Measurements from ENCODE around the gene CTAG2.
"Not testable (repeated sequence)": the region's sequence is repeated elsewhere in the genome, so short reads cannot be mapped to it uniquely, and the experiment has no call there.

Gene CTAG2

GRCh38 chrX:154653413-154653812 lies at the start of gene CTAG2:
Gene CTAG2 (minus strand): TSS chrX:154653579. CDS start chrX:154653515, 64 bp downstream.
- not testable (repeated sequence) for H3K27ac ChIP-seq

GRCh38 chrX:154698630-154699248 lies 45.4 kb upstream of the CTAG2 start:
- no peaks in the 10 kb centered on the region for H3K27me3 ChIP-seq (ENCODE audit: insufficient read depth, low read depth, severe bottlenecking)
- no peaks in the 10 kb centered on the region for H3K36me3 ChIP-seq
- H3K9me3 ChIP-seq (ENCODE audit: severe bottlenecking): no peaks in the 10 kb centered on the region
- H3K4me3 ChIP-seq (ENCODE audit: low read depth, low read length): no peak overlapping the region
- no peak for DNase-seq
- no peak overlapping the region for H3K27ac ChIP-seq
- no peak for TF ChIP-seq CTCF (IDR thresholded peaks at IDR 0.05; ENCODE audit: low read depth, low read length)

More at GRCh38 chrX:154653413-154653812, at the start of gene CTAG2:
- peaks cover 32% of the 10 kb centered on the region for H3K27me3 ChIP-seq (ENCODE audit: insufficient read depth, low read depth, severe bottlenecking)
- not testable (repeated sequence) for H3K9me3 ChIP-seq (ENCODE audit: severe bottlenecking); H3K4me3 ChIP-seq (ENCODE audit: low read depth, low read length); DNase-seq; H3K36me3 ChIP-seq

- H3K9me3 ChIP-seq (ENCODE audit: severe bottlenecking): no peaks in the 10 kb centered on the region
These were observed 43.3 kb upstream of the CTAG2 start for GRCh38 chrX:154696676-154697045.

GRCh38 chrX:154695911-154696675 lies 42.7 kb upstream of the CTAG2 start:
- Histone ChIP-seq H3K36me3 (no peaks in the 10 kb centered on the region), H3K27me3 (ENCODE audit: insufficient read depth, low read depth, severe bottlenecking) (no peaks in the 10 kb centered on the region), H3K27ac (no peak overlapping the region), H3K9me3 (ENCODE audit: severe bottlenecking) (no peaks in the 10 kb centered on the region), H3K4me3 (ENCODE audit: low read depth, low read length) (no peak overlapping the region)
- no peak for DNase-seq
- TF ChIP-seq CTCF (IDR thresholded peaks at IDR 0.05; ENCODE audit: low read depth, low read length): no peak

More at GRCh38 chrX:154696676-154697045, 43.3 kb upstream of the CTAG2 start:
- Histone ChIP-seq H3K4me3 (ENCODE audit: low read depth, low read length) (no peak overlapping the region), H3K27ac (no peak overlapping the region), H3K36me3 (no peaks in the 10 kb centered on the region), H3K27me3 (ENCODE audit: insufficient read depth, low read depth, severe bottlenecking) (no peaks in the 10 kb centered on the region)
- DNase-seq: no peak
- TF ChIP-seq CTCF (IDR thresholded peaks at IDR 0.05; ENCODE audit: low read depth, low read length): no peak

GRCh38 chrX:154693394-154693793 lies 40.0 kb upstream of the CTAG2 start:
- Histone ChIP-seq H3K27ac (no peak overlapping the region), H3K9me3 (ENCODE audit: severe bottlenecking) (no peaks in the 10 kb centered on the region), H3K27me3 (ENCODE audit: insufficient read depth, low read depth, severe bottlenecking) (no peaks in the 10 kb centered on the region), H3K36me3 (no peaks in the 10 kb centered on the region), H3K4me3 (ENCODE audit: low read depth, low read length) (no peak overlapping the region)
- no peak for DNase-seq
- no peak for TF ChIP-seq CTCF (IDR thresholded peaks at IDR 0.05; ENCODE audit: low read depth, low read length)

GRCh38 chrX:154690438-154690837 lies 37.1 kb upstream of the CTAG2 start:
- H3K4me3 ChIP-seq (ENCODE audit: low read depth, low read length); H3K9me3 ChIP-seq (ENCODE audit: severe bottlenecking); DNase-seq: not testable (repeated sequence)

GRCh38 chrX:154672084-154672483 lies 18.7 kb upstream of the CTAG2 start:
- peaks cover 11% of the 10 kb centered on the region for H3K9me3 ChIP-seq (ENCODE audit: severe bottlenecking)
- H3K4me3 ChIP-seq (ENCODE audit: low read depth, low read length); H3K36me3 ChIP-seq; DNase-seq; H3K27ac ChIP-seq; H3K27me3 ChIP-seq (ENCODE audit: insufficient read depth, low read depth, severe bottlenecking): not testable (repeated sequence)

More at GRCh38 chrX:154690438-154690837, 37.1 kb upstream of the CTAG2 start:
- not testable (repeated sequence) for H3K27me3 ChIP-seq (ENCODE audit: insufficient read depth, low read depth, severe bottlenecking); H3K36me3 ChIP-seq; H3K27ac ChIP-seq

- H3K36me3 ChIP-seq; H3K27me3 ChIP-seq (ENCODE audit: insufficient read depth, low read depth, severe bottlenecking); H3K4me3 ChIP-seq (ENCODE audit: low read depth, low read length); H3K27ac ChIP-seq; DNase-seq: not testable (repeated sequence)
- H3K9me3 ChIP-seq (ENCODE audit: severe bottlenecking): peaks cover 16% of the 10 kb centered on the region
These were observed 17.5 kb upstream of the CTAG2 start for GRCh38 chrX:154670848-154671247.

Measured in WERI-Rb-1 (cell line).